B cell (primary cell): Measurements from ENCODE around the gene DOCK3. TPM values are rescaled to one million over a fixed set of nuclear protein-coding genes. Genes with fewer than 3 reads are reported as not detected.

Experiments
- ATAC-seq: fragments of 200-7000 bp; cut with Tn5 transposase; one replicate; pipeline ENCODE4 v1.10.0; 2021; ENCODE audit warnings: low read depth, mild to moderate bottlenecking, moderate number of reproducible peaks, moderate library complexity
- CTCF ChIA-PET: fragments of 350-600 bp; sonication (Branson Sonifier 250); formaldehyde crosslinking; loops from one replicate; lab custom pipeline; 2021; ENCODE audit warnings: antibody characterized with exemption, inconsistent platforms; lab: Charles Lee
- POLR2A ChIA-PET: fragments of 350-600 bp; sonication (Branson Sonifier 250); formaldehyde crosslinking; loops from one replicate; lab custom pipeline; 2021; ENCODE audit warnings: antibody characterized with exemption; lab: Charles Lee
- DNase-seq: peaks from one replicate; pipeline ENCODE4 v3.0.0; 2013
- H2AFZ ChIP-seq: 2 replicates; pipeline ENCODE4 v1.6.1; 2012; ENCODE audit warnings: mild to moderate bottlenecking, low read depth, low read length; ENCODE audit not compliant: insufficient read depth, poor library complexity, severe bottlenecking
- H3K27ac ChIP-seq, 2 donors: 1 replicate in 1 of 2; 2 replicates in 1 of 2; pipeline ENCODE4 v1.5.1; 2012 to 2013; ENCODE audit warnings: low read length in 2 of 2, mild to moderate bottlenecking in 2 of 2, moderate library complexity in 1 of 2
- H3K27me3 ChIP-seq, 4 experiments: fragments of 200-600 bp in 1 of 4; sonication (generic) in 1 of 4; replicated peaks in 1 of 4; 1 replicate in 2 of 4; 2 replicates in 2 of 4; pipeline versions ENCODE4 v1.6.1 to v1.7.0; 2013 to 2016; ENCODE audit warnings: low read length in 3 of 4, mild to moderate bottlenecking in 2 of 4, mixed read lengths in 1 of 4, moderate library complexity in 1 of 4; ENCODE audit not compliant: insufficient read depth in 4 of 4, control insufficient read depth in 3 of 4; ENCODE audit errors: control extremely low read depth in 1 of 4
- H3K36me3 ChIP-seq, 2 experiments: replicated peaks in 1 of 2; 1 replicate in 1 of 2; 2 replicates in 1 of 2; pipeline versions ENCODE4 v1.6.1 to v1.7.1; 2013; ENCODE audit warnings: low read length in 1 of 2; ENCODE audit not compliant: insufficient read depth in 2 of 2, control insufficient read depth in 1 of 2; ENCODE audit errors: control extremely low read depth in 1 of 2, extremely low read depth in 1 of 2
- H3K4me1 ChIP-seq, 2 donors: fragments of 200-600 bp in 1 of 2; sonication (generic) in 1 of 2; 1 replicate in 1 of 2; 2 replicates in 1 of 2; pipeline versions ENCODE4 v1.5.1 to v1.6.1; 2013 to 2017; ENCODE audit warnings: low read length in 2 of 2; ENCODE audit not compliant: control insufficient read depth in 2 of 2, insufficient read depth in 2 of 2
- H3K4me2 ChIP-seq: replicated peaks from 2 replicates; pipeline ENCODE3; 2012; ENCODE audit warnings: mild to moderate bottlenecking, low read depth, low read length; ENCODE audit not compliant: poor library complexity, severe bottlenecking
- H3K4me3 ChIP-seq, 5 experiments: fragments of 200-600 bp in 1 of 5; sonication (generic) in 1 of 5; 1 replicate in 3 of 5; 2 replicates in 2 of 5; pipeline versions ENCODE4 v1.5.1 to v1.7.0; 2011 to 2016; ENCODE audit warnings: low read length in 4 of 5, mild to moderate bottlenecking in 4 of 5, low read depth in 2 of 5, control low read depth in 1 of 5, moderate library complexity in 1 of 5; ENCODE audit not compliant: insufficient read depth in 1 of 5; ENCODE audit errors: control extremely low read depth in 1 of 5, extremely low read depth in 1 of 5
- H3K79me2 ChIP-seq: fragments of 200-600 bp; sonication (generic); one replicate; pipeline ENCODE4 v1.6.0; 2016; ENCODE audit warnings: low read length; ENCODE audit not compliant: control insufficient read depth, insufficient read depth
- H3K9ac ChIP-seq: fragments of 200-600 bp; sonication (generic); 2 replicates; pipeline ENCODE4 v1.6.1; 2017; ENCODE audit warnings: mild to moderate bottlenecking, low read length, moderate library complexity
- H3K9me3 ChIP-seq, 3 donors: one replicate each; pipeline versions ENCODE4 v1.6.1 to v1.7.1; 2013; ENCODE audit warnings: low read length in 2 of 3; ENCODE audit not compliant: control insufficient read depth in 2 of 3, insufficient read depth in 1 of 3; ENCODE audit errors: control extremely low read depth in 1 of 3
- H4K20me1 ChIP-seq: 2 replicates; pipeline ENCODE4 v1.6.0; 2012; ENCODE audit warnings: mild to moderate bottlenecking, low read length; ENCODE audit not compliant: insufficient read depth, control insufficient read depth, poor library complexity, severe bottlenecking
- H3K27ac Mint-ChIP-seq: one replicate; pipeline ENCODE4 v1.8.0; 2021; ENCODE audit warnings: mixed read lengths
- H3K27me3 Mint-ChIP-seq: one replicate; pipeline ENCODE4 v1.8.0; 2021; ENCODE audit warnings: mixed read lengths
- H3K4me1 Mint-ChIP-seq: one replicate; pipeline ENCODE4 v1.8.0; 2021; ENCODE audit warnings: mixed read lengths
- H3K4me3 Mint-ChIP-seq: one replicate; pipeline ENCODE4 v1.8.0; 2021; ENCODE audit warnings: mixed read lengths
- H3K9me3 Mint-ChIP-seq: one replicate; pipeline ENCODE4 v1.8.0; 2022; ENCODE audit warnings: mixed read lengths; ENCODE audit not compliant: insufficient read depth
- CTCF ChIP-seq: fragments of 200-600 bp; IDR thresholded peaks from one replicate; pipeline ENCODE4 v1.8.0; 2022; ENCODE audit warnings: antibody characterized with exemption, mild to moderate bottlenecking
- EZH2 ChIP-seq: IDR thresholded peaks from 2 replicates; pipeline ENCODE4 v1.6.1; 2012; ENCODE audit warnings: borderline replicate concordance, low read depth, mild to moderate bottlenecking, moderate library complexity, low read length; ENCODE audit not compliant: insufficient read depth, poor library complexity, severe bottlenecking
- WGBS: methylation state at CpG from one replicate; pipeline ENCODE4 v1.1.5; 2013; ENCODE audit warnings: missing lambda C conversion rate; ENCODE audit not compliant: insufficient coverage; 5-methylcytosine and 5-hydroxymethylcytosine counted together
- intact Hi-C: fragments of 100-400 bp; cut with micrococcal nuclease; formaldehyde crosslinking; loops from one replicate; pipeline ENCODE4 v1.10.0; 2022
- polyA plus RNA-seq: library from polyadenylated mRNA; depleted of rRNA; stranded (reverse); fragments of >200 nt; gene quantifications from 2 replicates; pipeline ENCODE4 v1.2.3, GENCODE V29; 2012
- total RNA-seq, 2 donors: library from RNA; stranded (reverse); fragments of 120-200 nt in 1 of 2; gene quantifications; 1 replicate in 1 of 2; 2 replicates in 1 of 2; pipeline versions ENCODE4 v1.2.3 to v1.2.4, GENCODE V29; 2013 to 2022

The DOCK3 gene
- total and polyA plus RNA-seq, 2 donors (not counting 1 experiment from before 2014, with no cell fraction given): 0.06 to 0.30 TPM

GRCh38 chr3:51216291-51216690 lies 541.6 kb downstream of the DOCK3 start:
- no peak overlapping the region for H3K27ac ChIP-seq
- no peaks in the 10 kb centered on the region for H3K79me2 ChIP-seq
- no peaks in the 10 kb centered on the region for H3K9me3 Mint-ChIP-seq
- POLR2A ChIA-PET: no interaction called here
- peaks cover 0 to 2% (median 0%) of the 10 kb centered on the region in 3 donors for H3K9me3 ChIP-seq
- no peak overlapping the region for H3K4me3 Mint-ChIP-seq
- H3K27ac Mint-ChIP-seq: no peak overlapping the region
- no peaks in the 10 kb centered on the region for H3K4me1 Mint-ChIP-seq
- CTCF ChIA-PET: no interaction called here
- TF ChIP-seq EZH2 (no peak), CTCF (no peak)
- H3K4me2 ChIP-seq: no peak overlapping the region
- H3K27me3 ChIP-seq: no peaks in the 10 kb centered on the region
- H3K27me3 Mint-ChIP-seq: peaks cover 17% of the 10 kb centered on the region
- no peaks in the 10 kb centered on the region for H3K36me3 ChIP-seq
- H3K4me1 ChIP-seq: no peaks in the 10 kb centered on the region
- no peak overlapping the region for H3K4me3 ChIP-seq
- H4K20me1 ChIP-seq: no peaks in the 10 kb centered on the region
- intact Hi-C loops: no loop called here
- H3K9ac ChIP-seq: no peak overlapping the region
- DNase-seq (no peak), ATAC-seq (no peak)
- WGBS: 79% methylated on average over 2 of the region's 2 CpGs
- H2AFZ ChIP-seq: no peak overlapping the region

- Mint-ChIP-seq H3K27me3 (peaks cover 11% of the 10 kb centered on the region), H3K9me3 (no peaks in the 10 kb centered on the region), H3K4me1 (no peaks in the 10 kb centered on the region), H3K4me3 (no peak overlapping the region), H3K27ac (no peak overlapping the region)
- Histone ChIP-seq H3K4me2 (no peak overlapping the region), H3K9me3 (no peaks in the 10 kb centered on the region), H3K79me2 (no peaks in the 10 kb centered on the region), H3K9ac (no peak overlapping the region), H3K27me3 (peaks cover 0 to 3% (median 0%) of the 10 kb centered on the region in 4 experiments), H3K27ac (no peak overlapping the region), H4K20me1 (no peaks in the 10 kb centered on the region), H3K36me3 (no peaks in the 10 kb centered on the region), H3K4me1 (no peaks in the 10 kb centered on the region), H2AFZ (no peak overlapping the region), H3K4me3 (no peak overlapping the region)
- intact Hi-C loops: no loop called here
- no peak for ATAC-seq
- TF ChIP-seq CTCF: no peak
- no peak for TF ChIP-seq EZH2
- 80% methylated on average over 2 of the region's 2 CpGs for WGBS
- ChIA-PET CTCF (no interaction called here), POLR2A (no interaction called here)
- no peak for DNase-seq
Observed at GRCh38 chr3:51221959-51222358, 547.2 kb downstream of the DOCK3 start.
